Activated gamma-delta T cell (primary cell): ENCODE results near the gene IL31RA.

Source experiments
- DNase-seq: peaks from one replicate; lab custom pipeline; 2025; lab: John Stamatoyannopoulos, UW

IL31RA gene

DNA sequence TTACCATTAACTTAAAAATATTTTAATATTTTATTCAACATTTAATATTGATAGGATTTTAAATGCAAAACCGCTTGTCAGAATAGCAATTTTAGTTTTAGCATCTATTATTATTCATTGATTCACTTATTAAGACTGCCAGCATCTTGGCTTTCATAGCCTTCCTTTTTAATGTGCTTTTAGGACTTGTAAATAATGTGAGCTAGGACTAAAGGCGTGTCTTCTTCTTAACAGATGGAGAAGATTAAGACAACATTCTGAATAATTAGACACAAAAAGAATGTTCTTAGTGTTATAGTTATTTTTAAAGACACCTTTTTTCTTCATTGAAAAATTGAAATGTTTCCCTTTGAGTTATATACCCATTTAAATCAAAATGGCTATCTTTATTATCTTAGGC is 6.9 kb downstream of the IL31RA start:
- DNase-seq: no peak

DNA sequence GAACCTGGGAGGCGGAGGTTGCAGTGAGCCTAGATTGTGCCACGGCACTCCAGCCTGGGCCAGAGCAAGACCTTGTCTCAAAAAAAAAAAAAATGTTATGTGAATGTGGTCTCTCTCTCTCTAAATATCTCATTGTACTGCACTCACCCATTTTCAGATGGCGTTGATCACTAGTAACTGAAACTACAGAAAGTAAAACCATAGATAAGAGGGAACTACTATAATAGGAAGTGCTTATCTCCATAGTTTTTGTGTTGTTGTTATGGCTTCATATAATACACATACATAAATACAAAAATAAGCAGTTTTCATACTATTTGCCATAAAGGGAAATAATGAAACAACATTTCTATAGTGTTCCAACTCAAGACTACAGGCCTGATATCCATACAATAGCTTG is 9.1 kb downstream of the IL31RA start:
- no peak for DNase-seq

DNA sequence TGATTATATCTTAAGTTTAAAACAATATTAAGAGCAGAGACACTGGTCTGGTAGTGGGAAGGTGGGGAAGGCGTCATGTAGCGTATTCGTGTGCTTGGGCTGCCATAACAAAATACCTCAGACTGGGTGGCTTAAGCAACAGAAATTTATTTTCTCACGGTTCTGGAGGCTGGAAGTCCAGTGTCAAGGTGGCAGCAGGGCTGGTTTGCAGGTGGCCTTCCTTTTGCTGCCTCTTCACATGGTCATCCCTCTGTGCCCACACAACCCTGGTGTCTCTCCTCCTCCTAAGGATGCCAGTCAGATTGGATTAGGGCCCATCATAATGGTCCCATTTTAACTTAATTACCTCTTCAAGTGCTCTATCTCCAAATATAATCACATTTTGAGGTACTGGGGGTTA is 9.6 kb downstream of the IL31RA start:
- DNase-seq: no peak

DNA sequence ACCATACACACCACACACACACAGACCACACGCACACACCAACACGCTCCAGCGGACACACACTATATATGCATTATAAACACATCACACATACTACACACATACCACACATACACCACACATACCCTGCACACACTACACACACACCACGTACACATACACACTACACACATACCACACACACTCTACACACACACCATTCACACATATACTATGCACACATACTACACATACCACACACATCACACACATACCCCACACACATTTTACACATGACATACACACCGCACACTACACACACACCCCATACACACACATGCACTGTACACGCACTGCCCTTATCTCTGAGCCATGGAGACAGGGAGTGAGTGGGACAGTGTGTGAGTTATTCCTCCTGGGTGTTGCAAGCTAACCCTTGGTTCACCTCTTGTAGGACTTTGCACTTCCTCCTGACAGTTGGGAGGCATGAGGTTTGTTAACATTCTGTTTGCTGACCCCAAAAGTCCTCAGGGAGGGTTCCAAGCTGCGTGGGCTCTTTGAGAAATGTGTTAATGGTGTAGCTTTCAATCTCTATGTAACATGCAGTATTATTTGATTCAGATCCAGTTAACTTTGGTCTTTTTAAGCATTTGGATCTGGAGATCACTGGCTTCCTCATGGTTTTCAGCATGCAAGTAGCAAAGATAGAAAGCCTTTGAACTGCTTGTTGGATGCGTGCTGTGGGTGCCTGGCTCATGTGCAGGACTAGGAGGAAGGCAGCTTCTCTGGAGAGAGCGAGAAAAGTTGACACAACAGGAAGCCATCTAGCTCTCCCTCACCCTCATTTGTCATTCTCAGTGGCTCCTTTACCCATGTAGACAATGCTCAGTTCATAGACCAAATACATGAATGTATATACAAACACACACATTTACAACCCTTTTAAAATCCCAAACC is 13.7 kb downstream of the IL31RA start:
- DNase-seq: no peak

DNA sequence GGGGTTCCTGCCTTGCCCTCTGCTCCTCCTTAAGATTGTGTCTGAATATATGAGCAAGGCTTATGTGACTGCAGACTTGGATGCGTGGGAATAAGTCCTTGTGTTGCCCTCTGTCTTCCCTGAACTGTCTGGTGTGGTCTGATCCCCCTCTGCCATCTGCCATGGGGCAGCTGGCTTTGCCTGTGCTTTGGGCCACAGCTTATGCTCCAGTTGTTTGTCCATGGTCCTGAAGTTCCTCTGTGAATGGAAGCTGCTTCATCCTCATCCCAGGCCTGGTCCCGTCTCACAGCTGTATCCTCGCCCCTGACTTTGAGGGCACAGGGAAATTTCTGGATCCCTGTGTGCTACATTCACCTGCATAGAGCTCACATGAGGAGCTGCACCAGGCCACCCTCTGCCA is 14.7 kb downstream of the IL31RA start:
- DNase-seq: no peak

DNA sequence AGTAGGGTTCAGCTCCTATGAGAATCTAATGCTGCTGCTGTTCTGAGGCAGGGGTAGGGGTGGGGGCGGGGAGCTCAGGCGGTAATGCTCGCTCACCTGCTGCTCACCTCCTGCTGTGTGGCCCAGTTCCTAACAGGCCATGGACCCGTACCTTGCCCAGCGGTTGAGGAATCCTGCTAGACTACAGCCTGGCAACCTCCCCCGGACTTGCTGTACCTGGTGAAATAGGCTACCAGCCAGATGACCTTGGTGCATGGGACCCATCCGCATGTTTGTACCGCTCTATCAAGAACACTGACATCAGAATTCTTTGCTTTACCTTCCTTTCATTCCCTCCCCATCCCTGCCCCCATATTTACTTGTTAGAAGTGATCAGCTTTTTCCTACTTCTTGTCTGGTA is 15.3 kb downstream of the IL31RA start:
- no peak for DNase-seq

DNA sequence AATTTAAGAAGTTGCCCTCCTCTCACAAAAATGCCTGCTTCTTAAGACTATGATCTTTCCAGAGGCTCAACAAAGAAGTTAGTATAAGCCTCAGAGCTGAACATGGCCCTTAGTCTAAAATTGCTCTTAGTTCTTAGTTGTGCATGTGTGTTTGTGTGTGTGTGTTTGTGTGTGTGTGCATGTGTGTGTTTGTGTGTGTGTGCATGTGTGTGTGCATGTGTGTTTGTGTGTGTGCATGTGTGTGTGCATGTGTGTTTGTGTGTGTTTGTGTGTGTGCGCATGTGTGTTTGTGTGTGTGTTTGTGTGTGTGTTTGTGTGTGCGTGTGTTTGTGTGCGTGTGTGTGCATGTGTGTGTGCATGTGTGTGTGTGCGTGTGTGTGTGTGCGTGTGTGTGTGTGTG is 15.8 kb downstream of the IL31RA start:
- no peak for DNase-seq

DNA sequence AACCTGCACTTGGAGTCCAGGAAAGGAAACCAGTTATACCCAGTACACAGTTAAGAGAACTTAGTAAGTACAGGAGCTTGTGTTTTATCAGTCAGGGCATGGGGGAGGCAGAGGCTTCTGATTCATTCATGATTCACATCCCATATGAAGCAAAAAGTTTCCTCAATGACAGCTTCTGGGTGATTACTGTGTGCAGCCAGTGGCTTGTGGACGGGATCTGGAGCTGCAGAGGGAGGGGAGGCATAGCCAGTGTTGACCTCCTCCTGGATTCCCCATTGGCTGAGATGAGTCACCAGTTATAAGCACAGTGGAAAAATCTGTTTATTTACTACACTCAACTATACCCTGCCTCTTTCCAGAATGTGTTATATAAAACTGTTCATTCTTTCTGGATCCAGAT is 17.7 kb downstream of the IL31RA start:
- no peak for DNase-seq

DNA sequence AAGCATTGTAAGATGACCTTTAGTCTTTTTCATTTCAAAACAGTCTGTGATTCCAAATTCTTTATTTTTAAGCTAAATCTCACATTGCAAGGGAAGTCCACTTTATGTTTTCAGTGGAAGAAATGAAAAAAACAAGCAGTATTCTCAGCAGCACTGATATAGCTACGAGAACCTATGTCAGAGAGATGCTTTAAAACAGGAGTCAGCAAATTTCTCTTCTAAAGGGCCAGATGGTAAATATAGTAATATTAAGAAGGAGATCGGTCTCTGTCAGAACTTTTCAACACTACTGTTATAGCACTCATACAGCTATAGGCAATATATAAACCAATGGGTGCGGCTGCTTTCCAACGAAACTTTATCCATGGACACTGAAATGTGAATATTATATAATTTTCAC is 18.7 kb downstream of the IL31RA start:
- DNase-seq: no peak

DNA sequence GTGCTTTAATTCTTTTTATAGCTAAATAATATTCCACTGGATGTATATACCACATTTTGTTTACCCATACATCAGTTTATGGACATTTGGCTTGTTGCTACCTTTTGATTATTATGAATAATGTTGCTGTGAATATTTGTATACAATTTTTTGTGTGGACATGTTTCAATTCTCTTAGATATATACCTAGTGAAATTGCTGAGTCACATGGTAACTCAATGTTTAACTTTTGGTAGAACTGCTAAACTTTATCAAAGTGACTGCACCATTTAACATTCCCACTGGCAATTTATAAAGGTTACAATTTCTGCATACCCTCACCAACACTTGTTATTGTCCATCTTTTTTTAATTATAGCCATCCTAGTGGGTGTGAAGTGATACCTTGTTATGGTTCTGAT is 22.1 kb downstream of the IL31RA start:
- no peak for DNase-seq

DNA sequence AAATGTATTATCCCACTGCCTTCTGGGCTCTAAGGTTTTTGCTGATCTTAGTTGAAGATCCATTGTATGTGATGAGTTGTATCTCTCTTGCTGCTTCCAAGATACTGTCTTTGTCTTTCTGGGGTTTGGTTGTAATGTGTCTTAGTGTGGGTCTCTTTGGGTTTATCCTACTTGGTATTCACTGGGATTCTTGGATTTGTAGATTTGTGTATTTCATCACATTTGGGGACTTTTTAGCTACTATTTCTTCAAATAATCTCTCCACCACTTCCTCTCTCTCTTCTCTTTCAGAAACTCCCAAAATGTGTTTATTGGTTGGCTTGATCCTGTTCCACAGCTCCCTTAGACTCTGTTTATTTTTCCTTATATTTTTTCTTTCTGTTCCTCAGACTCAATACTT is 26.5 kb downstream of the IL31RA start:
- DNase-seq: no peak

DNA sequence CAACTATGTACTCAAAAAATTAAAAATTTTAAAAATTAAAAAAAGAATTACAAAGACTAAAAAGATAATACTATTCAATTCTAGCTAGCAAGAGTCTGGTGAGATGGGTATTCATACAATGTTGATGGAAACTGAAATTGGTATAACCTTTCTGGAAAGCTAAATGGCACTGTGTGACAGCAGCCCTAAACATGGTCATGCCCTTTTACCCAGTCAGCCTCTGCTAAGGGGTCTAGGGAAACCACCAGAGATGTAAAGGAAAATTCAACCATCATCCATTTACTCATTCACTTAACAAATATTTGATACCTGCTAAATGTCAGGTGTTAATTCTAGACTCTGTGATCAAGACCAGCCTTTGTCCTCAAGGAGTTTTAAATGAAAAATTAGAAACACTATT is 29.3 kb downstream of the IL31RA start:
- DNase-seq: no peak

DNA sequence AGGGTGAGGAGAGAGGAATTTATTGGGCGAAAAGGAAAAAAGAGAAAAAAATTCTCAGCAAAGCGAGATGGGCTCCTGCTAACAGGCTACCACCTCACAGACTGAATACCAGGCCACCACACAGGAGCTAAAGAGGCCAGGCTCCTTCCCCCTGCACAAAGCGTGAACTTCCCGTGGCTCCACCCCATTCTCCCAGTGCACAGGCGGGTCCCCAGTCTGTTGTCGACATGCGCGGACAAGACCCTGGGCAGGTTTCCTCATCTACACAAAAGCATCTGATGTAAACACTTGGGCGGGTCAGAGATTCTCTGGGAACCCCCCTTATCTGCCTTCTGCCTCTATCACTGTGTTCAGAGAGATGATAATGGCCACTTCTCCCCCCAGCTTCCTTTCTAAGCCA is 34.2 kb downstream of the IL31RA start:
- no peak for DNase-seq

DNA sequence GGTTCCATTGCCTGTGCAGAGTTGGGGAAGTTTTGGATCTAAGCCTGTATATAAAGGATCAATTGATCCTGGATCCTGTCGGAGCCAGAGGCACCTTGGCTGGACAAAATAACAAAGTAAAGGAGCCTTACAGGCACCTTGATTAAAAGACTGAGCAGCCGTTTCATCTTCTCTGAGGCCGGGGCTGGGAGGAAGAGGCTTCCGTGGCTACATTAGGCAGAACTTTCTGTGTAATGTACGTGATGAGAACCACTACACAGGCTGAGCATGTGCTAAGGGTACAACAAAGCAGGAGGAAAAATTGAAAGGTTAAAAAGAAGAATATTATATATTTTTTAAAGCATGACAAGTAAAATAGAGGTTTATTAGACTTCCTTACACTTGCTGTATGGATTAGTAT is 37.0 kb downstream of the IL31RA start:
- DNase-seq: no peak

DNA sequence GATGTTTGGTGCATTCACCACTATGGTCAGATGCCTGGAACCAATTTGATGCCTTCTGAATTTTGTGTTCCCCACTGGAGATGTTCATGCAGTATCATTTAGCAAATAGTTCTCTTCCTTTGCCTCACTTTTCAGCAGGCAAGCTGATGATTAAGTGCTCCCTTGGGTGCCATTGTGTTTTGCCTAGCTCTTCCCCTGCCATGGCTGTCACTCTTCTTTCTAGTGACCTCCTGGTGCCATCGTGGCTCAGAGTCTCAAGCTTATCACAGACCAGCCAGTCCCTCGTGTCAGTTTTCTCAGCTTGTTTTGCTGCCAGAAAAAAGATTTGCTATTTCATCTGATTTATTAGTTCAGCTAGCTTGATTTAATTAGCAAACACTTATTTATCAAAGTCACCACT is 41.3 kb downstream of the IL31RA start:
- DNase-seq: no peak

DNA sequence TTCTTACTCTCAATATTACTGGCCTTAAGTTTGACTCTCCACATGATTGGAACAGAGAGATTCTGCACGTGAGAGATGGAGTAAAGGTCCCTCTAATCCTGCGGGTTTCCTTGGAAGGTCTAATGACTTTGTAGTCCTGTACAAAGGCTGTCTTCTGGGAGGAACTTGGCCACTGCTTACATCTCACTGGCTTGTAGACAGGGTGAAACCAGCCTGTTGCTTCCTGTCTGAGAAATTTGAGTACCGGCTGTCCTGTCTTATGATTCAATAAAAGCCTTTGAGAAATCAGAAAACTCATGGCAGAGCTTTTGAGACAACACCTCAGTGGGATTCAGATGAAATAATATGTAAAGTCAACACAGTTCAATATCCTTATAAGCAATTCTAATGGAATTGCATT is 43.0 kb downstream of the IL31RA start:
- DNase-seq: no peak

DNA sequence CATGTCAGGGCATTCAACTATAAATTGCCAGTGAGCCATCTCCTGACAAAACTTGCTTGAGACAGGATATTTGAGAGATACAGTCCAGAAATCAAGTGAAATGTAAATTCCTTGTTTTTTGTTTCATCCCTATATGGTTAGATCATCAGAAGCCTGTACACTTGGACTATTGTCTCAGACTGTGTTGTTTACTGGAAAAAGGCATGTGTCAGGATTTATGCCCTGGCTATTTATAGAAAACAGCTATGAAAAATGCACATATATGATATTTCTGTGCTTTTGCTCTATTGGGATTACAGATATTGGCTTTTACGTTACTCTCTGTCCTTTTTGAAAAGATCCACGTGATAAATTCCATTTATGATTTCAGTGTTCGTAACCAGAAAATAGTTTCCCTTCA is 44.2 kb downstream of the IL31RA start:
- no peak for DNase-seq

DNA sequence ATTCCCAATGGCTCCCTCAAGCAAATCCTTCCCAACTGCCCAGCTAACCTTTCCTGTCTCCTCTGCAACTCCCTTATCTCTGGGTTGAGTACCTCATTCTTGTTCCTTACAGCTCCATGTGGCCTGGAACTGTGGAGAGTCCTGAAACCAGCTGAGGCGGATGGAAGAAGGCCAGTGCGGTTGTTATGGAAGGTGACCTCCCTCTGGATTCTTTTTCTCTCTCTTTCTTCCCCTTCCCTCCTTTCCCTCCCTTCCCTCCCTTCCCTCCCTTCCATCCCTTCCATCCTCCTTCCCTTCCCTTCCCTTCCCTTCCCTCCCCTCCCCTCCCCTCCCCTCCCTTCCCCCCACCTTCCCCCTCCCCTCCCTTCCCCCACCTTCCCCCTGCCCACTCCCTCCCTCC is 45.1 kb downstream of the IL31RA start:
- DNase-seq: no peak

DNA sequence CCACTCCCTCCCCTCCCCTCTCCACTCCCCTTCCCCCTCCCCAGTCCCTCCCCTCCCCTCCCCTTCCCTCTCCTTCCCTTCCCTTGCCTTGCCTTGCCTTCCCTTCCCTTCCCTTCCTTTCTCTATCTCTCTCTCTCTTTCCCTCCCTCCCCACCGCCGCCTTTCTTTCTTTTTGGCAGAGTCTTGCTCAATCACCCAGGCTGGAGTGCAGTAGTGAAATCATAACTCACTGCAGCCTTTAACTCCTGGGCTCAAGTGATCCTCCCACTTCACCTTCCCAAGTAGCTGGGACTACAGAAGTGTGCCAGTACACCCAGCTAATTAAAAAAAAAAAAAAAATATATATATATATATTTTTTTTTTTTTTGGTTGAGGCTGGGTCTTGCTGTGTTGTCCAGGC is 45.5 kb downstream of the IL31RA start:
- no peak for DNase-seq

DNA sequence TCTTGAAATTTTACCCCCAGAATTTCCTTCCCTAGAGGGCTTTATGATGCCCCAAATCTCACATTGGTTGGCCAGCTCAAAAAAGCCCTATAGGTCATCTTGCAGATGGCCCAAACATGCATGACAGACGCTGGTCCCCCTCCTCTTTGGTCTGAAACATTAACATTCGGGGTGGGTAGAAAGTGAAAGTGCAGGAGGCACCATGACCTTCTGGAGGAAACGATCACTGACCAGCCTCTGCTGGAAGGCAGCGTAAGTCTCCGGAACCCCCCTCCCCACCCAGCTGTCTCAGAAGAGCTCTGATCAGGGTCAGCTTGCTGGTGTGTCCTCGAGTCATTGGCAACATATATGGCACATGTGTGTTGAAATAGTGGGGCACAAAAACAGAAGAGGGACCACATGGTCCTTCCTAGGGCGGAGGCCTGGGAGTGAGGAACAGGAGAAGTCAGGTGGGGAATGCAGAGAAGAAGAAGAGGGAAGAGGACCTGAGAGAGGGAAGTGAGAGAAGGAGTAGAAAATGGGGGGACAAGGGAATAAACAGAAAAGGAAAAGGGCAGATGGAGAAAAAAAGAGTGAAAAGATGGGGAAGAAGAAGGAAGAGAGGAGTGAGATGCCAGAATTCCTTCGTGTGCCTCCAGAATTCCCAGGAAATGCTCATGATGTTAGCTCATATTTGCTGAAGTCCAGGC is 46.2 kb downstream of the IL31RA start:
- DNase-seq: no peak

DNA sequence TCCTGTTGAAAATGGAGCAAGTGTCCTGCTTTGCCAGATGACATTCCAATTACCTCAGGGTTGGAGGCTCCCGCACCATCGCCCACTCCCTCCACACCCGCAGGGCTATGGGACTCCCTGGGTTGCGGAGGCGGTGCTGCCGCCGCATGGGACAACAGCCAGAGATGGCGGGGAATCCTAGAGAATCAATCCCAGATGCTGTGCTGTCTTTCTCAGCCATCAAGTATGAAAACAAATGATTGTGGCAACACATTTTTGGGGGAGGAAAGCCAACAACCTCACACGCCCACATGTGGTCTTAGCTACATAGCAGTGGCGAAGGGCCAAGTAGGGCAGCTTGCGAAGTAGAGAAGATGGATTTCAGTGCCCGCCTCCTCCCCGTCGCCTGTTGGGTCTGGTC is 46.7 kb downstream of the IL31RA start:
- no peak for DNase-seq

DNA sequence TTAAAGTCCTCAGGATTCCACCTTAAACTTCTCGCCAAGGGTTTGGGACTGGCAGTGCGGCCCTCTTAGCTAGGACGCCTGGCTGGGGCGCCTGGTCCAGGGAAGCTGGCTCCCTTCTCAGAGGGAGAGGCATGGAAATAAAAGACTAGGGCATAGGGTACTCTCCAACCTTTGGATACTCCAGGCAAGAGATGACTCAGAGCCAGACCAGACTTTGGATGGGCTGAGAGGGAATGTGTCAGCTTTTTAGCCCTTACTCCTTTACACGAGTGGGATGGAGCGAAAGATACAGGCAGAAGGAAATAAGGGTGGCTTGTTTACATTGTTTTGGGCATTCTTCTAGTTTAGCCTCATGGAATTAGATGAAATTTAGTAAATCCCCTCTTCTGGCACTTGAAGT is 48.2 kb downstream of the IL31RA start:
- no peak for DNase-seq

DNA sequence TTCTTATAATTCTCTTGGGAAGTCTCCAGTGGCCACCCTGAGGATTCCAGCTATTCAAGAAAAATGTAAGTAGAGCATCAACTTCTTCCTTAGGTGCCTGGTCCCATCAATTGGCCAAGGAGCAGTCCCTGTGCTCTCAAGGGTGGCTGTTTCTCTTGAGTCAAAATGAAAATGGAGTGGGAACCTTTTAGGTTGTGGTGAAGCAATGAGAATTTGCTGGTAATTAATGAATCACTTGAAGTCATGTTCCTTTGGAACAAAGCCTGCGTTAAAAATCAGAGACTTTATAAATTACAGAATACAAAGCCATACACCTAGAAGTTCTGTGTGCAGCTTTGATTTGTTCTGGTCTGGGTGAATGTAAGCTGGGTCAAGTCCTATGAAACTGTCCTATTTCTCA is 48.9 kb downstream of the IL31RA start:
- DNase-seq: no peak

DNA sequence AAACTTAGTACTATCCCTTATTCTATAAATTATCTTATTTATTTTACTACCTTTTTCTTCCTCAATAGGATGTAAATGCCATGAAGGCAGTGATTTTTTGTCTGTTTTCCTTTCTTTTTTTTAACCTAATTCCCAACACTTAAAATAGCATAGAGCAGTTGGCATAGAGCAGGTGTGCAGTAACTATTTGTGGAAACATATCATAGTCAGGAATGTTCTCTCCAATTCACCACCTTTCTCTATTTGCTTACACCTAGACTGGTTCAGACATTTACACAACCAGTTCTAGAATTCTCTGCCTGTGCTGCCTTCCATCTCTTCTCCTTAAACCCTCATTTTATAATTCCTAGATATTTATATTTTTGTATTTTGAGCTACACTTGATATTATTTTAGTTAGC is 49.6 kb downstream of the IL31RA start:
- no peak for DNase-seq
